Lower leg skin (tissue), 4 donors: Measurements from ENCODE around the gene MAPK12. TPM values are rescaled to one million over a fixed set of nuclear protein-coding genes. Genes with fewer than 3 reads are reported as not detected.

ENCODE experiments used
- DNase-seq, 2 donors: peaks; one replicate each; pipeline ENCODE4 v3.0.0-alpha.2; 2019; ENCODE audit warnings: low spot score in 2 of 2
- H3K4me3 ChIP-seq: fragments of 200-600 bp; sonication (generic); 2 replicates; pipeline ENCODE4 v1.5.1; 2017; ENCODE audit warnings: mild to moderate bottlenecking, low read depth; ENCODE audit not compliant: poor library complexity, severe bottlenecking
- POLR2A ChIP-seq, 2 donors: fragments of 450-650 bp; IDR thresholded peaks; one replicate each; pipeline ENCODE4 v1.6.1; 2016 to 2017; ENCODE audit warnings: antibody characterized with exemption in 2 of 2, mild to moderate bottlenecking in 1 of 2, moderate library complexity in 1 of 2
- WGBS, 2 donors: methylation state at CpG; one replicate each; pipeline ENCODE4 v1.1.5; 2018; 5-methylcytosine and 5-hydroxymethylcytosine counted together
- intact Hi-C: fragments of 100-400 bp; cut with DNase I; formaldehyde crosslinking; loops from one replicate; pipeline ENCODE4 v1.15.0; 2023; ENCODE audit warnings: low total_unique reads
- total RNA-seq, 4 donors: library from RNA; depleted of rRNA; stranded (reverse); fragments of >200 nt; gene quantifications; one replicate each; pipeline ENCODE4 v1.1.0, GENCODE V29; 2016
- TF ChIP-seq, protein P1 (sequence below), 3 donors: fragments of 450-650 bp; IDR thresholded peaks; one replicate each; pipeline ENCODE4 v1.5.1; 2016; ENCODE audit warnings: antibody characterized with exemption in 3 of 3, mild to moderate bottlenecking in 3 of 3, moderate library complexity in 2 of 3

MAPK12 gene
- total RNA-seq, 4 donors from 2014 or later = 0.99 to 3.5 (median 1.8) TPM

DNA sequence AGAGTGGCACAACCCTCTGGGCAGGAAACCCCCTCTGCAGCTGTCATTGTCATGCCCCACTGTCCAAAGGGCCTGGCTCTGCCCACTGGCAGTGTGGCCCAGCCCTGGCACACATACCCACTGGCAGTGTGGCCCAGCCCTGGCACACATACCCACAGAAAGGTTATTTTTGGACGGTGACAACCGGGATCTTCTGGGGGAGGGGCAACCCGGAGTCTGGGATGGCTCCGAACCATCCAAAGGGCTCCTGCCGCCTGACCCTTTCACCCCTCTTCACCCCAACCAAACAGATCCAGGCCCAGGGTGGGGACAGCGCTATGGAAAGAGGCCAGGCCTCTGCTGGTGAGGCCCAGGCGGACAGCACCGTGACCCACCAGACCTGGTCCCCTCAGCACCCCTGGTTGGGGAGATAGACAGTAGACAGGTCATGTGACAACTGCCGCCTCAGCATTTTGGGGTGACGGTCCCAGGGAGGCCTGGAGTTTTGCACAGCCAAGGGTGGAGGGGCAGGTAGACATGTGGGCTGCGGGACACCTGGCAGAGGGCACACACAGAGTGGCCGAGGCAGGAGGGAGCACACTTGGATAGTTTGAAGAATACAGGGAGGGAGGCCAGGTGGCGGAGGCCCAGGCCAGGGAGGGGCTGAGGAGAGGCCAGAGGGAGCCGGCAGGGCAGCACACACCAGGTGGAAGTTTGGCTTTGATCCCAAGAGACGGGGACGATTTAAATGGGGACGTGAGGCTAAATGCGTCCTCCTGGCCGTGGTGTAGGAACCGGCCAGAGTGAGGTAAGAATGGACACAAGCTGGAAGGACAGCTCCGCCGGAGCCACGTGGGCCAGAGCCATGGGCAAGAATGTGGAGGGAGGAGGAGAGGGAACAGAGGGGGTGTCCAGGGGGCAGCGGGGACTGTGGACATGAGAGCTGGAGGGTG, 2.9 kb downstream of the MAPK12 start:
- WGBS, 2 donors = 71 to 73% methylated on average over 24 of the region's 24 CpGs
- TF ChIP-seq, protein P1, sequence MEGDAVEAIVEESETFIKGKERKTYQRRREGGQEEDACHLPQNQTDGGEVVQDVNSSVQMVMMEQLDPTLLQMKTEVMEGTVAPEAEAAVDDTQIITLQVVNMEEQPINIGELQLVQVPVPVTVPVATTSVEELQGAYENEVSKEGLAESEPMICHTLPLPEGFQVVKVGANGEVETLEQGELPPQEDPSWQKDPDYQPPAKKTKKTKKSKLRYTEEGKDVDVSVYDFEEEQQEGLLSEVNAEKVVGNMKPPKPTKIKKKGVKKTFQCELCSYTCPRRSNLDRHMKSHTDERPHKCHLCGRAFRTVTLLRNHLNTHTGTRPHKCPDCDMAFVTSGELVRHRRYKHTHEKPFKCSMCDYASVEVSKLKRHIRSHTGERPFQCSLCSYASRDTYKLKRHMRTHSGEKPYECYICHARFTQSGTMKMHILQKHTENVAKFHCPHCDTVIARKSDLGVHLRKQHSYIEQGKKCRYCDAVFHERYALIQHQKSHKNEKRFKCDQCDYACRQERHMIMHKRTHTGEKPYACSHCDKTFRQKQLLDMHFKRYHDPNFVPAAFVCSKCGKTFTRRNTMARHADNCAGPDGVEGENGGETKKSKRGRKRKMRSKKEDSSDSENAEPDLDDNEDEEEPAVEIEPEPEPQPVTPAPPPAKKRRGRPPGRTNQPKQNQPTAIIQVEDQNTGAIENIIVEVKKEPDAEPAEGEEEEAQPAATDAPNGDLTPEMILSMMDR (IDR thresholded peaks at IDR 0.05) = no peak
- no peak for TF ChIP-seq POLR2A (IDR thresholded peaks at IDR 0.05)
- H3K4me3 ChIP-seq = no peak overlapping the region
- DNase-seq = no peak
- intact Hi-C loops = no loop called here

DNA sequence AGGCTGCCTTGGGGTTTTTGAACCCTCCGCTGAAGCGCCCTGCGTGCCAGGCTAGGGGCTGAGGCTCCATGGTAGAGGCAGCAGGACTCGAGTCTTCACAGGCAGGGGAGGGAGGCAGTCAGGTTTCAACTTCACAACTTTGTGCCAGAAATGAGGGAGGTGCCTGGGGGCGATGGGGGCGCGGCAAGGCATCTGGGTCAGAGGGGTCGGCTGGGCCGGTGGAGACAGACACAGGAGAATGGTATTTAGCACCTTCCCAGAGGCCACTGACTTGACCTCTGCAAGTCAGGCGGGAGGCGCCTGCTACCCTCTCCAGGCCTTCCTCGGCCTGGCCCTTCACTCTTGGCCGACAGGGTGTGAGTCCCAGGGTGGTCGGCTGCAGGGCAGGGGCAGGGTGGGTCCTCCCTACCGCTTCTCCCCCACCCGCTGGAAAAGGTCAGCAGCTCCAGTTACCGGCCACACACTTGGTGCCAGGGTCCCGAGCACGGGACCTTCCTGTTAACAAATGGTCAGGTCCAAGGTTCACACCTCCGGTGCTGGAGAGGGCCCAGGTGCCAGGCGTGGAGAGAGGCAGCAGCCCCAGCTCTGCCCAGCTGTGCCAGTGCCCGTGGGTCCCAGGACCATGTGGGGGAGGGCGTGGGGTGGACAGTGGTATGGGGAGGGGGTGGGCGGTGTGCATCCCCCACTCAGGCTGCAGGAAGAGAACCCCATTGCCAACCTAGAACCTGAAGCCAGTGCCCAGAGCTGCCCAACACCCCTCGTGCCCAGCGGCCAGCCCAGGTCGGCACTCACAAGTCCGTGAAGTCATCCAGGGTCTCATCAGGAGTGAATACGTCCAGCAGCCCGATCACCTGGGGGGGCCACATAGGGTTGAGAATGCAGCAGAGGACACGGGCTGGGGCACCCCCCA, 3.8 kb downstream of the MAPK12 start:
- WGBS, 2 donors = 61 to 63% methylated on average over 28 to 31 of the region's 31 CpGs
- H3K4me3 ChIP-seq = no peak overlapping the region
- intact Hi-C loops = no loop called here
- DNase-seq = no peak
- TF ChIP-seq POLR2A (IDR thresholded peaks at IDR 0.05) = no peak
- TF ChIP-seq, protein P1 (IDR thresholded peaks at IDR 0.05) = no peak

DNA sequence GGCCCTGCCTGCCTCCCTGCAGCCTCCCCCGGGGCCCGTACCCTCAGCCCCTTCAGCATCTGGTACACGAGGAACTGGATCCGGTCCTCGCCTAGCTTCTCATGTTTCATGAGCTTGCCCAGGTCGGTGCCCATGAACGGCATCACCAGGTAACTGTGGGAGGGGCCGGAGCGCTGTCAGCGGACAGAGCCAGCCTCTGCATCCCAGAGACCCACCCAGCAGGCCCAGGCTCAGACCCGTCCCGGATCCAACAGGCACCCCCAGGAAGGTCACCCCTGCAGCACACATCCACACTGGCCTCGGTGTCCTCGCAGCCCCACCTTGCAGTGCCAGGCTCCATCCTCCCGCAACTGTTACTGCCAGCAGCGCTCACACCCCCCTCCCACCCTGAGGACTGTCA, 4.4 kb downstream of the MAPK12 start:
- no peak overlapping the region for H3K4me3 ChIP-seq
- DNase-seq = no peak
- intact Hi-C loops = no loop called here
- TF ChIP-seq, protein P1 (IDR thresholded peaks at IDR 0.05) = no peak
- TF ChIP-seq POLR2A (IDR thresholded peaks at IDR 0.05) = no peak
- 47 to 54% methylated on average over 16 of the region's 16 CpGs for WGBS, 2 donors

DNA sequence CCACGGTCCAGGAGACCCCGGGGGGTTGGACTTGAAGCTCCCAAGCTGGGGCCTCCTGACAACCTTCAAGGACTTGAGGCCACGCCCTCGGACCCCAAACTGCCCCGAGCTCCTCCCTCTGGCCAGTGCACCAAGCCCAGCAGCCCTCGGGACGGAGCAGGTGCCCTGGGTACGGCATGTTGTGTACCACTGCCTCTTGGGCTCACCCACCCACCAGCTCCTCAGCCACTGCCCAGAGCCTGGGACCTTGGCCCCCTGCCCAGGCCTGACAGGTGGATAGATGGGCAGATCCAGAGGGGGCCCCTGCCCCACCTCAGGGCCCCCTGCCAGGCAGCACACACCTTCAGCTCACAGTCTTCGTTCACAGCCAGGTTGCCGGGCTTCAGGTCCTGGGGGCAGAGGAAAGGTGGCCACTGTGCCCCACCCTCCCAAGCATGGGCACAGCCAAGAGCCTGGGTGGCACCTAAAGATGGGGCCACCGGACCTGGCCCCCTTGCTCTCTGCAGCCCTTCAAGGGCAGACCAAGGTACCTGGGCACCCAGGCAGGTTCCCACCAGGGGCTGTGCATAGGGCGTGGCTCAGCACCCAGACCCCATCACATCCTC, 5.1 kb downstream of the MAPK12 start:
- DNase-seq = no peak
- TF ChIP-seq POLR2A (IDR thresholded peaks at IDR 0.05) = no peak
- TF ChIP-seq, protein P1 (IDR thresholded peaks at IDR 0.05) = no peak
- no peak overlapping the region for H3K4me3 ChIP-seq
- intact Hi-C loops = no loop called here
- WGBS, 2 donors = 64 to 83% methylated on average over 12 of the region's 12 CpGs

DNA sequence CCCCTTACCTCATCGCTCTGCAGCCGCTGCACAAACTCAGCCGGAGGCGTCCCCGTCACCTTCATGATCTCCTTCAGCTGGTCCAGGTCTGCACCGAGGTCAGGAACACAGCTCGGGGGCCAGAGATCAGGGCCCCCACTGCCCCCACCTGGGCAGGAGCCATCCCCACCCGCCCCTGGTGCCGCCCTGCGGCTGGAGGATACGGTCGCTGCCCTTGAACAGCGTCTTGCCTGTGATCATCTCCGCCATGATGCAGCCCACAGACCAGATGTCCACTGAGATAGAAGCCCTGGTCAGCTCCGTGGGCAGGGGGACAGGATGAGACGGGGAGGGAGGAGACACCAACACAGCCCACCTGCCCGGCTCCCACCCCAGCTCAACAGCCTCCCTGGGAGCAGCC, 5.9 kb downstream of the MAPK12 start:
- H3K4me3 ChIP-seq = no peak overlapping the region
- TF ChIP-seq, protein P1 (IDR thresholded peaks at IDR 0.05) = no peak
- no peak for TF ChIP-seq POLR2A (IDR thresholded peaks at IDR 0.05)
- WGBS, 2 donors = 89 to 92% methylated on average over 10 to 11 of the region's 17 CpGs
- DNase-seq = no peak
- intact Hi-C loops = no loop called here
